Small intestine (tissue), 7 donors: Measurements from ENCODE around the gene MSX2. TPM values are rescaled to one million over a fixed set of nuclear protein-coding genes. Genes with fewer than 3 reads are reported as not detected.

ENCODE experiments used
- DNase-seq, 2 donors: peaks; one replicate each; pipeline versions ENCODE4 v3.0.0 to v3.0.0-alpha.2; 2013
- FAIRE-seq: peaks from 2 replicates; lab custom pipeline; 2012; peaks lifted over from hg19 to GRCh38; lab: Jason Lieb, UNC
- H3K27ac ChIP-seq, 3 donors: one replicate each; pipeline ENCODE4 v1.5.1; 2013; ENCODE audit warnings: low read length in 2 of 3, mild to moderate bottlenecking in 2 of 3, control low read depth in 1 of 3, inconsistent platforms in 1 of 3, low read depth in 1 of 3, moderate library complexity in 1 of 3
- H3K27me3 ChIP-seq, 3 donors: one replicate each; pipeline ENCODE4 v1.6.1; 2013; ENCODE audit warnings: low read length in 3 of 3, inconsistent platforms in 1 of 3; ENCODE audit not compliant: control insufficient read depth in 3 of 3, insufficient read depth in 3 of 3
- H3K36me3 ChIP-seq, 3 donors: one replicate each; pipeline ENCODE4 v1.6.1; 2013; ENCODE audit warnings: low read length in 3 of 3, inconsistent platforms in 1 of 3, low read depth in 1 of 3, mild to moderate bottlenecking in 1 of 3, moderate library complexity in 1 of 3; ENCODE audit not compliant: control insufficient read depth in 3 of 3, insufficient read depth in 2 of 3
- H3K4me1 ChIP-seq, 3 donors: one replicate each; pipeline ENCODE4 v1.6.1; 2013; ENCODE audit warnings: low read length in 2 of 3, inconsistent platforms in 1 of 3, low read depth in 1 of 3, mild to moderate bottlenecking in 1 of 3, moderate library complexity in 1 of 3; ENCODE audit not compliant: control insufficient read depth in 3 of 3, insufficient read depth in 2 of 3
- H3K4me3 ChIP-seq, 3 donors: one replicate each; pipeline ENCODE4 v1.5.1; 2013; ENCODE audit warnings: low read length in 3 of 3, control low read depth in 1 of 3, inconsistent platforms in 1 of 3, low read depth in 1 of 3, mild to moderate bottlenecking in 1 of 3, moderate library complexity in 1 of 3
- H3K9me3 ChIP-seq, 2 donors: one replicate each; pipeline ENCODE4 v1.6.1; 2013; ENCODE audit warnings: low read depth in 1 of 2, low read length in 1 of 2; ENCODE audit not compliant: control insufficient read depth in 2 of 2, insufficient read depth in 1 of 2
- WGBS, 3 donors: extraction: QIAGEN DNeasy Blood & Tissue Kit; methylation state at CpG; one replicate each; pipeline ENCODE4 v1.1.7; 2013; 5-methylcytosine and 5-hydroxymethylcytosine counted together
- polyA plus RNA-seq, 4 donors: library from polyadenylated mRNA; stranded (reverse) in 3 of 4; unstranded in 1 of 4; fragments of 200-250 nt in 3 of 4; fragments of 120-200 nt in 1 of 4; gene quantifications; one replicate each; pipeline versions ENCODE4 v1.2.1 to v1.2.3, GENCODE V29; 2013
- donor health status: healthy with polysubstance abuse.
- donor health status: control.
- donor health status: control.
- donor health status: Bipolar disorder and iron deficiency.
- donor health status: healthy.

The MSX2 gene
- polyA plus RNA-seq, 4 donors: 0.46 to 4.7 TPM; not detected in 2

DNA sequence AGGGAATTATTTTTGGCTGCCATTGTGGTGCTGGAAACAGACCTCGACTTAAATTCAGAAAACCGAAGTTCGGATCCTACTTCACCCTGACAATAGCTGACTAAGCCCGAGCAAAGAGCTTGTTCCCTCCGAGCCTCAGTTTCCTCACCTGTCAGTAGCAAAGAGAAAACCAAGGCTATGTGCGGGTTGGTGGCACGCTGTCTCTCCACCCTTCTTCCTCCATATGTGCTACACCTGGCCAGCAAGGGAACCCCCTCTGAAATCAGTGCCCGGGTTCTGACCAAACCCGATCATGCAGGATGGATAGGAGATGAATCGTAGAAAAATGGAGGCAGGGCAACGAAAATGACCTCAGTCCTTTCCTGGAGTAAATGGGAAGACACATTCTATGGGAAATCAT, 16.7 kb upstream of the MSX2 start:
- Histone ChIP-seq H3K4me1 (no peaks in the 10 kb centered on the region), H3K36me3 (no peaks in the 10 kb centered on the region), H3K9me3 (no peaks in the 10 kb centered on the region), H3K4me3 (no peak overlapping the region), H3K27me3 (peaks cover 0 to 27% (median 3%) of the 10 kb centered on the region in 3 donors), H3K27ac (no peak overlapping the region)
- FAIRE-seq: no peak
- WGBS, 3 donors: 83 to 87% (median 84%) methylated on average over 11 of the region's 11 CpGs
- DNase-seq: no peak

DNA sequence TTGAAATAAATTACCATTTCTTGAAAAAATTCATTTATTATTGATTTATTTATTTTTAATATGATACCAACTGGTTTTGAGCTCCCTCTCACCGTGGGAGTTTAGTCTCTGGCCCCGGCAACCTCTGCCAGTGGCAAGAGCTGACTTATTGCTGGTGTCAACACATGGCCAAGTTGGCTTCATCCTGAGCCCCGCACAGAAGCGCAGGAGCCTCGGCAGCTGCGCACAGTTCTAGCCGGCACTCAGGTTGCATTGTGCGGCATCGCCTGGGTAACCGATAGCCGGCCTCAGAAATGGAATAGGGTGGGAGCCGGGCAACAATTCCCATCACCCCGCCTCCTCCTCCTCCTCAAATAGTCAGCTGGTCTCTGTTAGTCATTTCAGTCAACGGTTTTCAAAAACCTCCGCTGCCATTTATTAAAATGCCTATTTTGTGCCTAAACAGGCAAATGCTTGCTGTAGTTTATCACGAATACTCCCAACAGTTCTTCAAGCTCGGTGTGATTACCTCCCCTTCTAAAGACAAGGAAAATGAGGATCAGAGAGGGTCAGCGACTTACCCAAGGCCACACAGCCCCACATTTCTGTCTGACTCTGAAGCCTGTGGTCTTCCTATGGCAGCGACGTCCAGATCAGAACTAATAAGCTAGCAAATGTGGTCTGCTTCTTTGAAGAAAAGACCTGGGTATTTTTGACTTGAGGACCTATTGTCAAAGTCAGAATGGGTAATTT, 15.7 kb upstream of the MSX2 start:
- no peak for DNase-seq
- no peak overlapping the region for H3K27ac ChIP-seq
- 55 to 64% (median 58%) methylated on average over 20 of the region's 20 CpGs for WGBS, 3 donors
- H3K4me3 ChIP-seq: no peak overlapping the region
- H3K9me3 ChIP-seq: no peaks in the 10 kb centered on the region
- FAIRE-seq: no peak
- no peaks in the 10 kb centered on the region for H3K36me3 ChIP-seq
- peaks cover 0 to 28% (median 6%) of the 10 kb centered on the region in 3 donors for H3K27me3 ChIP-seq
- H3K4me1 ChIP-seq: no peaks in the 10 kb centered on the region

DNA sequence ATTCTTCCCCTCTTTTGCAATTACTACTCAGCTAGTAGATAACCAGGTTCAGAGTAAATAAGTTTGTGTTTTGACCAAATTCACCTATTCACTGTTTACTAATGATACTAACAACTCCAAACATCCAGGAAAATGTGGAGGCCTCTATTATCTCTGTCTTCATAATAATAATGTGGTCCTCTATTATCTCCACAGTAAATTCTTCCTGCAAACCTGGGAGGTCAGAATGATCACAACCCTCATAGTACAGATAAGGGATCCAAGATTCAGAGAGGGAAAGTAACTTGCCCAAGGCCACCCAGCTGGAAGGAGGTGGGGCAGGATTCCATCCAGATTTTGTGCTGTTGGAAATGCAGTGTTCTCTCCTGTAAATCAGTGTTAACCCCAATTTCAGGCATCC, 9.6 kb upstream of the MSX2 start:
- FAIRE-seq: no peak
- no peak overlapping the region for H3K27ac ChIP-seq
- peaks cover 4 to 29% (median 15%) of the 10 kb centered on the region in 3 donors for H3K27me3 ChIP-seq
- H3K4me1 ChIP-seq: no peaks in the 10 kb centered on the region
- no peaks in the 10 kb centered on the region for H3K9me3 ChIP-seq
- DNase-seq: no peak
- no peak overlapping the region for H3K4me3 ChIP-seq
- H3K36me3 ChIP-seq: no peaks in the 10 kb centered on the region

DNA sequence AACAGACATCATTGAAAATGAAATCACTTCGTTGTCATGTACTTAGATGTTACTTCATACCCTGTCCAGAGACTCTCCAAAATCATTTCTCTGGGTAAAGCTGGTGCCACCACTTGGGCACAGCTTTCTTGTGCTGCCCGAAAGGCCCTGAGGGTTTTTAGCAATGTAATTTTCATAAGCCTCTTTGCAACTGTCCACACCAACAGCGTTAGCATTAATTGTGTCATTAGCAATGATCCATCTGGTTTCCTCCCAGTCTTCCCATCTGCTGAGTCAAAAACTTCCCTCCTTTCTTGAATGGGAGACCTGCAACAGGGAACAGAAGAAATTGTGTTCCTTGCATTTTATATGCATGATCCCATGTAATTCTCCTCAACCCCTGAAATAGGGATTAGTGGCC, 8.6 kb upstream of the MSX2 start:
- Histone ChIP-seq H3K9me3 (no peaks in the 10 kb centered on the region), H3K36me3 (no peaks in the 10 kb centered on the region), H3K4me3 (no peak overlapping the region), H3K27me3 (peaks cover 9 to 39% (median 25%) of the 10 kb centered on the region in 3 donors), H3K27ac (no peak overlapping the region), H3K4me1 (peaks cover 0 to 4% (median 0%) of the 10 kb centered on the region in 3 donors)
- no peak for FAIRE-seq
- DNase-seq: no peak
- 65 to 75% (median 68%) methylated on average over 3 of the region's 3 CpGs for WGBS, 3 donors

DNA sequence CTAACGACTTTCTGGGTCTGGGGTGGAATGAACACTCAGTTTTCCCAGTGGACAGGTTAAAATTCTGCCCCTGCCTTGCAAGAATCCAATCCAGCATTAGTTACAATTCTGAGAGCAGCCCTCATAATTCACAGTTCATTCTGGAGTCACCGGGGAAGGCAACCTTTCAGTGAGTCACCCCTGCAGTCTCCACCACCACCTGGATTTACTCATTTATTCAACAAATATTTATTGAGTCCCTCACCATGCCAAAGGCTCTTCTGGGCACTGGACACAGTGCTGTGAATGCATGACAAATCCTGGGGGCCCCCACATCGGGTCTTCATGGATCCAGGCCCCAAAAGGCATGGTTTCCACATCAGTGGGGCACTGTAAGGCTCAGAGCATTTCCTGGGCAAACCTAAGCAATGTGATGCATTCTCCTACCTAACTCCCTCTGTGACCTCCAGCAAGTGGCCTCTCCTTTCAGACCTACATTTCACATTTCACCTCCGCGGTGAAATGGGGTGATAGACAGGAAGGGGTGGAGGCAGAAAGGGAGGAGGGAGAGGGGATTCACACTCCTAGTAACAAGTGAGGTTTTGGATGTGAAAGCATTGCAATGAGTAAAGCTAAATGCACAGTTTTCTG, 6.4 kb upstream of the MSX2 start:
- Histone ChIP-seq H3K9me3 (no peaks in the 10 kb centered on the region), H3K36me3 (no peaks in the 10 kb centered on the region), H3K4me3 (no peak overlapping the region), H3K27ac (no peak overlapping the region), H3K27me3 (peaks cover 12 to 55% (median 32%) of the 10 kb centered on the region in 3 donors), H3K4me1 (peaks cover 0 to 5% (median 0%) of the 10 kb centered on the region in 3 donors)
- 14 to 17% (median 16%) methylated on average over 5 of the region's 5 CpGs for WGBS, 3 donors
- DNase-seq: no peak
- FAIRE-seq: no peak

DNA sequence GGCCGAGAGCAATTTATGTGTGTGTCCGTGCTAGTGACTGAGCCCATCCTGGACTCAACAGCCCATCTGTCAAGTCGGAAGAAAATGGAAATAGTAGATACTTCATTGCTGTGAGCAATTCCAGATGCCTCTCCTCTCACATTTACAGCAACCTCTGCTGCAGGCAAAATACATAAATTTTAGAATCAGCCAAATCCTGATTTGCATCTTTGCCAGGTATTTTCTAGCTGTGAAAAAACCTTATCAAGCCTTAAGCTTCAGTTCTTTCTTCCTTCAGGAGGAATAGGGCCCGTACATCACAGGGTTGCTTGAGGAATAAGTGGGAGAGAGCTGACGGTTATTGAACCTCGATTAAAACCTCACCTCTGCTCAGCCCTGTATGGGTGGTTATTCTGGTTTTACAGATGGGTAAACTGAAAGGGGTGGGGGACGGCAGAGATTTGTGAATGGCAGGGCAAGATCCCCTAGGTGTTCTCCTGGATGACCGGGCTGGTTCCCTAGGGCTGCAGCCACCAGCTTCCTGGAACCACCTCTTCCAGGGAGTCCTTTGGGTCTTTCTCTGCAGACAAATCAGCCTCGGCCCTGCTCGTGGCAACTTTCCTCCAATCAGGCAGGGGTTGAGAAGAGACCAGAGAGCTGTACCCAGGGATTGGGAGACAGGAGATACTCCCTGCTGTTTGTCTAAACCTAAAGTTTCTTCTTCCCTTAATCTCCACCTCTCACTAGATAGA, 5.3 kb upstream of the MSX2 start:
- no peaks in the 10 kb centered on the region for H3K9me3 ChIP-seq
- no peak overlapping the region for H3K4me3 ChIP-seq
- no peak overlapping the region for H3K27ac ChIP-seq
- FAIRE-seq (no peak), DNase-seq (no peak)
- peaks cover 12 to 66% (median 36%) of the 10 kb centered on the region in 3 donors for H3K27me3 ChIP-seq
- peaks cover 0 to 5% (median 0%) of the 10 kb centered on the region in 3 donors for H3K4me1 ChIP-seq
- H3K36me3 ChIP-seq: no peaks in the 10 kb centered on the region
- WGBS, 3 donors: 18 to 20% (median 20%) methylated on average over 10 of the region's 10 CpGs

DNA sequence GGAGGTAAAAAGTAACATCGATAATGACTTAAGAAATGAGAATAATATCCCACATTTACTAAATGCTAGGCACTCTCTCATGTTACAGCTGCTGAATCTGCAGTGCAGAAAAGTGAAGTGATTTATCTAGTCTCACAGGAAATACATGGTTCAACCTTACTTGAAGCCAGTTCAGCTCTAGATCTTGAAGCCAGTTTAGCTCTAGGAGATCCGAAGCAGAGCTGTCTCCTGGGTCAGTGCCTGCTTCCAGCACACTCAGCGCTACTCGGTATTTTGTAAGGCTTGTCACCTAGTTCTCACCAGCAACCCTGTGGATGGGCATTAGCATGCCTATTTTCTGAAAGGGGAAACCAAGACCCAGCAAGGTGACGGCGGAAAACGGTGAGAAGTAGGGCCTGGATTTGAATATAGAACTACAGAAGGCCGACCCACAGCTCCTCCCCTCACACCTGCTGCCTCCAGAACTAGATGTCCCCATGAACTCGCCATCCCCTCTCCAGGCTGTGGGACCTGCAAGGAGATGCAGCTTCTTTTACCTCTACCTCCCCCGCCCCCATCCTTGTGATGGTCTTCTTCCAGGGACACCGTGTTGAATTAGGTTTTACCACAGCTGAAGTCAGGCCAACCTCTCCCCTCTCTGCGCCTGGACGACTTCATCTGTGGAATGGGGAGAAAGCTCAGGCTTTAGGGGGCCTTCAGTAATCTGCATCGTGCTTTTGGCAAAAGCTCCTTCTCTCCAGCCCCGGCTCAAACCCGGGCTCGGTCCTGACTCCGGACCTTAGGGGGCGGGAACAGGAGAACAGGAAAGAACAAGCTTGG, 4.4 kb upstream of the MSX2 start:
- Histone ChIP-seq H3K27me3 (peaks cover 18 to 69% (median 40%) of the 10 kb centered on the region in 3 donors), H3K4me3 (no peak overlapping the region), H3K4me1 (peaks cover 0 to 7% (median 0%) of the 10 kb centered on the region in 3 donors), H3K27ac (no peak overlapping the region), H3K9me3 (peaks cover 0 to under 1% of the 10 kb centered on the region in 2 donors), H3K36me3 (no peaks in the 10 kb centered on the region)
- DNase-seq (no peak), FAIRE-seq (no peak)
- 13 to 21% (median 19%) methylated on average over 19 of the region's 19 CpGs for WGBS, 3 donors
